GM18951 (cell line): ENCODE measurements around the gene STXBP5L.
"Not testable (repeated sequence)": the region's sequence is repeated elsewhere in the genome, so short reads cannot be mapped to it uniquely, and the experiment has no call there.

Experiments used
- POLR2A ChIP-seq: IDR thresholded peaks from 4 replicates; pipeline ENCODE4 v1.6.1; 2011; ENCODE audit warnings: mild to moderate bottlenecking; ENCODE audit not compliant: insufficient read length, insufficient read depth; ENCODE audit errors: extremely low read depth
- in situ Hi-C: fragments of 300-500 bp; cut with MboI; formaldehyde crosslinking; loops from one replicate; pipeline ENCODE4 v1.12.0; 2022; ENCODE audit warnings: low sequenced_read_pairs, mixed read lengths, inconsistent platforms; ENCODE audit not compliant: unreplicated experiment

STXBP5L gene

DNA sequence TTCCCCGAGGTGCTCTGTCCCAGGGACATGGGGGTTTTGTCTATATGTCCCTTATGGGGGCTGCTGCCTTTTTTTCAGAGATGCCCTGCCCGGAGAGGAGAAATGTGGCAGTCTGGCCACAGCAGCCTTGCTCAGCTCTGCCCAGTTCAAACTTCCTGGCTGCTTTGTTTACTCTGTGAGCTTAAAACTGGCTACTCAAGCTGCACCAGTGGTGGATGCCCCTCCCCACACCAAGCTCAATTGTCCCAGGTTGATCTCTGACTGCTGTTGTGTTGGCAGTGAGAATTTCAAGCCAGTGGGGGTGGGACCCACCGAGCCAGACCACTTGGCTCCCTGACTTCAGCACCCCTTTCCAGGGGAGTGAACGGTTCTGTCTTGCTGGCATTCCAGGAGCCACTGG is 188.9 kb downstream of the STXBP5L start:
- TF ChIP-seq POLR2A = no peak
- in situ Hi-C loops = no loop called here

DNA sequence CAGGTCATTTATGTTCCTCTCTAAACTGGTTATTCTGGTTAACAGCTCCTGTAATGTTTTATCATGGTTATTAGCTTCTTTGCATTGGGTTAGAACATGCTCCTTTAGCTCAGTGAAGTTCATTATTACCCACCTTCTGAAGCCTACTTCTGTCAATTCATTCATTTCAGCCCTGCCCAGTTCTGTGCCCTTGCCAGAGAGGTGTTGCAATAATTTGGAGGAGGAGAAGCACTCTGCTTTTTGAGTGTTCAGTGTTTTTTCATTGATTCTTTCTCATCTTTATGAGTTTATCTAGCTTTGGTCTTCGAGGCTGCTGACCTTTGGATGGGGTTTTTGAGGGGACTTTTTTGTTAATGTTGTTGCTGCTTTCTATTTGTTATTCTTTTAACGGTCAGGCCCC is 203.1 kb downstream of the STXBP5L start:
- in situ Hi-C loops = not testable (repeated sequence)

DNA sequence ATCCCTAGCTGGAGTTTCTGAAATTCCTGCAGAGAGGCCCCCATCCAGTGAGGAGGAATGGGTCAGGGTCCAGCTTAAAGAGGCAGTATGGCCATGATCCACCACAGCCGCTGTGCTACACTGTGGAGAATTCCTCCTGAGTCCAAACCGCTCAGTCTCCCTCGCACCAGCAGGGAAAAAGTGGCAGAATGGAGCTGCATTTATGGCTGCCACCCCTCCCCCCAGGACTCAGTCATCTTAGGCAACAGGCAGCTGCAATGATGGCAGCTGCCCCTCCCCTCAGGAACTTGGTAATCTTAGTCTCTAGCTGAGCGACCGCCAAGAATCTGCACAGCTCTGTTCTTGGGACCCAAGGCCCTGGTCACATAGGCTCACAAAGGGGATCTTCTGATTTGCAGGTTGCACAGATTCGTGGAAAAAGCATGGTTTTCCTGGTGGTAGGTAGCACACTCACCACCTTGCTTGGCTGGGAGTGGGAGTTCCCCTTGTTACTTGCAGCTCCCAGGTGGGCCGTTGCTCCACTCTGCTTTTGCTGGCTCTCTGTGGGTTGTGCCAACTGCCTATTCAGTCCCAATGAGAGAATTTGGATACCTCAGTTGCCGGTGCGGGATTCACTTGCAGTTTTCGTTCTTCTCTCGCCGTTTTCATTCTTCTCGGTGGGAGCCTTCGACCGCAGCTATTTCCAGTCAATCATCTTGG is 204.1 kb downstream of the STXBP5L start:
- in situ Hi-C loops = no loop called here
- no peak for TF ChIP-seq POLR2A

DNA sequence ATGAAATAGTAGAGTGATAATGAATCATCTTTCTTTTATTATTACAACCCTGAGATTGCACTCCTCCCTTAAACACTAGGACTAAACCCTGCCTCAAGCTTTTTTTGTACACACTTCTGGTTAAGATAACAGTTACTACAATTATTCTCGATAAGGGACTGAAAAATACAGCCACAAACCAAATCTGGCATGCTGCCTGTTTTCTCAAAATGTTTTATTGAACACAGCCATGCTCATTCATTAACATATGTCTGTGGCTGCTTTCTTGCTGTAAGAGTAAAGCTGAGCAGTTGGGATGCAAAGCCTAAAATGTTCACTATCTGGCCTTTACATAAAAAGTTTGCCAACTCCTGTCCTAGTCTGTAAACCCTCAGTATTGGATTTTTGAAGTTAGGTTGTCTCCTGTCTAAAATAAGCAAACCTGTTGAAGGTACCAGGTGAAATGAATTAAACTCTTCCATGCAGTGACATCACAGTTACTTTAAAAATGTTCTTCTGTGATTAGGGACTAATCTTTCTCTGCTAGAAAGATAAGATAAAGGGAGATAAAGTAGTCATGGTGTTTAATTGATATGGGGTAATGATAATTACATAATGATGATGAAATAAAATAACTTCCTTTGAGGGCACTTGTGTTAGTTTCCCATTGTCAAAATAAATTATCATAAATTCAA is 218.2 kb downstream of the STXBP5L start:
- in situ Hi-C loops = no loop called here
- TF ChIP-seq POLR2A = no peak

DNA sequence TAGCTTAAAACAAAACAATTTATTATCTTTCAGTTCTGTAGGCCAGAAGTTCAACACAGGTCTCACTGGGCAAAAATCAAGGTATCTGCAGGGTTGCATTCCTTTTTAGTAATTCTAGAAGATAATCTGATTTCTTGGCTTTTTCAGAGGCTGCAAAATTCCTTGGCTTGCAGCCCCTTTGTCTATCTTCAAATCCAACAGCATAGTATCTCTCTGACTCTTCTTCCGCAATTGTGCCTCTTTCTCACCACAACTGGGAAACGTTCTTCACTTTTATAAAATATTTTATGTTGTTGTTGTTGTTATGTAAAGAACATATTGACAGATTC is 218.7 kb downstream of the STXBP5L start:
- no peak for TF ChIP-seq POLR2A
- in situ Hi-C loops = no loop called here

DNA sequence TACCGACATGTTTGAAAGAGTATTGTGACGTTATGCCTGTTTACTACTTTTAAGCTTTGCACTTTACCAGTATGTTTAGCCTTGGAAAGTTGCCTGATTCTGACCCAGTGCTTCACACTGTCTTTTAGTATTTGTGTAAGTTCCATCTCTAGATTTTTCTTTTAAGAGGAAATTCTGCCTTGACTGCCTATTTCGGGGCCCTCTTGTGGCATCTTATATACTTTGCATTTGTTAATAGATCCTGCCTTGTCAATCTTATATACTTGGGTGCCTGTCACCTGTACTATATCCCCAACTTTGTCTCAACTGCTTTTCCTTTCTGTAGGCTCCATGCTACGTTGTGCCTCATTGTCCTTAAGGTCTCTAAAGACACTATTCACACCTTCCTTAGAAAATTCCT is 244.6 kb downstream of the STXBP5L start:
- in situ Hi-C loops = no loop called here
- TF ChIP-seq POLR2A = no peak

DNA sequence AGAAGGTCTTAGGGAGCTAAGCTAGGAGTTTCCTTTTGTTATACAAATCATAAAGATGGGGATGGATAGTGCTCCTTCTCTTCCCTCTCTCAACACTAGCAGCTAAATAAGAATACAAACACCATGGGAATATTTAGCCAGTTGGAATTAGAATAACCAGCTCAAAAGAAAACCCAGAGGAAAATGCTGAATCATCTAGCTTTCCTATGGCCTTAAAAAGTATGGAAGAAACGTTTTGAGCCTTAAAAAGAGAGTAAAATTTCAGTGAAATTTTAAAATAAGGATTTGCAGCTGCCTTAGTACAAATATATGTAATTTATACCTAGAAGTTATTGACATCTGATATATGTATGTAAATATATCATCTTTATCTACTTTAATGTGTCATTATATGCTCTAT is 245.8 kb downstream of the STXBP5L start:
- no peak for TF ChIP-seq POLR2A
- in situ Hi-C loops = no loop called here

DNA sequence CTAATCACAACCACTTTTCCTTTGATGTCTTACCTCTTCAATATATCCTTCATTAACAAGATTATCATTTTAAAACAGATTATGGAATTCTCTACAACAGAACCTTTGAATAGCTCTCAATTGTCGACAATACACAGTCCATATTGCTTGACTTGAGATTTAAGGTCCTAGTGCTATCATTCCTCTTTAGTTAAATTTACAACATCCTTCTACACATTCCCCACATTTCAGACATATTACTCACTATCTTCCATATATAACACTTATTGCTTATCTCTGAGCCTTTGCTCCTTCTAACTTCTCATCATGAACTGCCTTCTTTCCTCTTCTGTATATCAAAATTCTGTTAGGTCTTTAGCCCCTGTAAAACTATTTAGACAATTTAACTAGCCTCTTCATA is 247.0 kb downstream of the STXBP5L start:
- no peak for TF ChIP-seq POLR2A
- in situ Hi-C loops = no loop called here

DNA sequence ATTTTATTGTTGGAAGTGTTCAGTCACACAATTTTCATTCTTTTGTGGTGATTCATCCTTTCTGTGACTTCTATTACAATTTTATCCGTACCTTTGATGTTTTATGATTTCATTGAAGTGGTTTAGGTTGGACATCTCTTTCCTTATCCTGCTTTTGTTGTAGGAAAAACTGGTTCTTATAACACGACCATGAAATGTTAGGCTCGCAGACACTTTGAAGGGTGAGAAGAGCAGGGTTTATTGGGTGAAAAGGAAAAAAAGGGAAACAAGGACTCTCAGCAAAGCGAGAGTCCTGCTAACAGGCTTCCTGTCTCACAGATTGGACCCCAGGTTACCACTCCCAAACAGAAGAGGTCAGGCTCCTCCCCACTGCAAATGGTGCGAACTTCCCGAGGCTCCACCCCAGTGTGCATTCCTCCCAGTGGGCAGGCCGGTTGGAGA is 257.4 kb downstream of the STXBP5L start:
- TF ChIP-seq POLR2A = no peak
- in situ Hi-C loops = no loop called here

DNA sequence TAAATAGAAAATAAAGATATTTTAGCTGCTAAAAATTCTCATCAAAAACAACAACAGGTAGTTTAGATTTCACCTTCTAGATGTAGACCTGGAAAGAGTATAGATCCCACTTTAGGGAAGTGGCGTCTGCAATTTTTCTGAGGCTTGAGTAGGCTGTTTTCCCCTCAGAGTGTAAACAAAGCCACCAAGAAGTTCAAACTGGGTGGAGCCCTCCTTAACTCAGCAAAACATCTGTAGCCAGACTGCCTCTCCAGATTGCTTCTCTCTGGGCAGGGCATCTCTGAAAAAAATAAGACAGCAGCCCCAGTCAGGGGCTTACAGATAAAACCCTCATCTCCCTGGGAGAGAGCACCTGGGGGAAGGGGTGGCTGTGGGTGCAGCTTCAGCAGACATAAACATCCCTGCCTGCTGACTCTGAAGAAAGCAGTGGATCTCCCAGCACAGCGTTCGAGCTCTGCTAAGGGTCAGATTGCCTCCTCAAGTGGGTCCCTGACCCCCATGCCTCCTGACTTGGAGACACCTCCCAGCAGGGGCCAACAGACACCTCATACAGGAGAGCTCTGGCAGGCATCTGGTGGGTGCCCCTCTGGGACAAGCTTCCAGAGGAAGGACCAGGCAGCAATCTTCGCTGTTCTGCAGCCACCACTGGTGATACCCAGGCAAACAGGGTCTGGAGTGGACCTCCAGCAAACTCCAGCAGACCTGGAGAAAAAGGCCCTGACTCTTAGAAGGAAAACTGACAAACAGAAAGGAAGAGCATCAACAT is 259.6 kb downstream of the STXBP5L start:
- in situ Hi-C loops = no loop called here
- TF ChIP-seq POLR2A = no peak

DNA sequence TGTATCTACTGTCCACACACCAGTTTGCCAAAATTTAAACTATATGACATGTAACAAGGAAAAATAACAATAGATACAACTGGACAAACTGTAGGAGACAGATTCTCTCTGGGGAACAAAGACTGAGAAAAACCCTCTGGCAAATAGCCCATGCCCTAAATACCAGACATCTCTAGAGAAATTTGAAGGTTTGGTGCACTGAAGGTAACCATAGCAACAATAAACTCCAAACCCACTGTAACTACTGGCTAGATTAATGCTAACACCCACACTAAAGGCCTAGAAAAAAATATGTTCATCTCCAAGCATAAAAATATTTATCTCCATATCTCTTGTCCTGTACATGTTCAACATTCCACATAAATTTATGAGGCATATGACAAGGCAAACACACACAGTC is 267.1 kb downstream of the STXBP5L start:
- in situ Hi-C loops = no loop called here
- TF ChIP-seq POLR2A = no peak

DNA sequence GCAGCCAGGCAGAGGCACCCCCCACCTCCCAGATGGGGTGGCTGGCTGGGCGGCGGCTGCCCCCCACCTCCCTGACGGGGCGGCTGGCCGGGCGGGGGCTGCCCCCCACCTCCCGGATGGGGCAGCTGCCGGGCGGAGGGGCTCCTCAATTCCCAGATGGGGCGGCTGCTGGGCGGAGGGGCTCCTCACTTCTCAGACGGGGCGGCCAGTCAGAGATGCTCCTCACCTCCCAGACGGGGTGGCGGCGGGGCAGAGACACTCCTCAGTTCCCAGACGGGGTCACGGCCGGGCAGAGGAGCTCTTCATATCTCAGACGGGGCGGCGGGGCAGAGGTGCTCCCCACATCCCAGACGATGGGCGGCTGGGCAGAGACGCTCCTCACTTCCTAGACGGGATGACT is 282.6 kb downstream of the STXBP5L start:
- in situ Hi-C loops = loop anchor here (5.0 kb wide), 1 partner anchor 667 kb away; no protein-coding TSS in a partner anchor

DNA sequence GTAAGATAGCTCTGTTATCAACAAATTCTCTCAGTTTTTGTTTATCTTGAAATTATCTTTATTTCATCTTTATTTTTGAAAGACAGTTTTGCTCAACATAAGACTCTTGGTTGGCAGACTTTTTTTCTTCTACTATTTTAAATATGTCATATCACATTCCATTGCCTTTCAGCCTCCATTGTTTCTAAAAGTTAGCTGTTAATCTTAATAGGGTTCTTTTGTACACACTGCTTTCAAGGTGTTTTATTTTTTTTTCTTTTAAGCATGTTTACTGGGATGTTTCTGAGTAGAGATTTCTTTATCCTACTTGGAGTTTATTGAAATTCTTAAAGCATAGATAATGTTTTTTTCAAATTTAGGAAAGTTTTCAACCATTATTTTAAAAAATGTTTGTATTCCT is 294.6 kb downstream of the STXBP5L start:
- TF ChIP-seq POLR2A = no peak
- in situ Hi-C loops = no loop called here

DNA sequence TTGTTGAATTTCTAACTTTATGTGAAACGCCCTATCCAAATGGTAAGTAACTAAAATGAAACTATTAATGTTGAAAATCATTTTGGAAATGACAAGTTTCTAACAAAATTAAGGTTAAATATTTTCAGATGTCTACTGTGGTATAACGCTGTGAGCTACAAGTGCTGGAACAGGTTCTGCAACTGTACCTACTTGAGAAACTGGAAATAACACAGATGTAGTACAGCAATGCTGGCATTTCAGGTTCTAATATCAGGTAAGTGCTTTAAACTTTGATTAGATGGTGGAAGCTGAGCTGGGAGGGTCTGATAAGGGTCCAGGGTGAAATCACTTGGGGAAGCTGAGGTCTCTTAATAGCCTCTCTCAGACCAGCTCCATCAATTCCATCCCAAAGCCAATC is 315.1 kb downstream of the STXBP5L start:
- in situ Hi-C loops = no loop called here
- TF ChIP-seq POLR2A = no peak
